Measurements from ENCODE around the gene OTUB2. TPM values are rescaled to one million over a fixed set of nuclear protein-coding genes. Genes with fewer than 3 reads are reported as not detected.

Gene OTUB2
- polyA plus RNA-seq, 3 donors, result 0.25 to 0.95 (median 0.28) TPM

DNA sequence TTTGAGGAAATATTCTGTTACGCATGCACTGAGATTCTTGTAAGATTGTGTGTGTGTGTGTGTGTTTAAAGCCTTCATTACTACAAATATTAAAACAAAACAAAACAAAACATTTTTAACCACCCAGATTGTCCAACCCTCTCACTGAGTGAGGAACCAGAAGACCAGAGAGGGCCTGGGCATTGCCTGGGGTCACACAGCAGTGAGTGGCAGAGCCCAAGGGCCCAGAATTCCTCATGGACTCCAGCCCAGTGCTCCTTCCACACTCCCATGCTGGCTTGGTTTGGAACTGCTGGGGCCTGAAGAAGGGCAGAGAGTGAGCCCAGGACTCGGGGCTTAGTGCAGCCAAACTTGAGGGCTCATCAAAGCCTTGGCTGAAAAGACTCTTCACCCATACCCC, 1.6 kb upstream of the OTUB2 start:
- TF ChIP-seq, protein P1, sequence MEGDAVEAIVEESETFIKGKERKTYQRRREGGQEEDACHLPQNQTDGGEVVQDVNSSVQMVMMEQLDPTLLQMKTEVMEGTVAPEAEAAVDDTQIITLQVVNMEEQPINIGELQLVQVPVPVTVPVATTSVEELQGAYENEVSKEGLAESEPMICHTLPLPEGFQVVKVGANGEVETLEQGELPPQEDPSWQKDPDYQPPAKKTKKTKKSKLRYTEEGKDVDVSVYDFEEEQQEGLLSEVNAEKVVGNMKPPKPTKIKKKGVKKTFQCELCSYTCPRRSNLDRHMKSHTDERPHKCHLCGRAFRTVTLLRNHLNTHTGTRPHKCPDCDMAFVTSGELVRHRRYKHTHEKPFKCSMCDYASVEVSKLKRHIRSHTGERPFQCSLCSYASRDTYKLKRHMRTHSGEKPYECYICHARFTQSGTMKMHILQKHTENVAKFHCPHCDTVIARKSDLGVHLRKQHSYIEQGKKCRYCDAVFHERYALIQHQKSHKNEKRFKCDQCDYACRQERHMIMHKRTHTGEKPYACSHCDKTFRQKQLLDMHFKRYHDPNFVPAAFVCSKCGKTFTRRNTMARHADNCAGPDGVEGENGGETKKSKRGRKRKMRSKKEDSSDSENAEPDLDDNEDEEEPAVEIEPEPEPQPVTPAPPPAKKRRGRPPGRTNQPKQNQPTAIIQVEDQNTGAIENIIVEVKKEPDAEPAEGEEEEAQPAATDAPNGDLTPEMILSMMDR (IDR thresholded peaks at IDR 0.05), result no peak
- no CpG with 5 or more reads among the region's 2 CpGs for WGBS (ENCODE audit: insufficient coverage)
- Mint-ChIP-seq H3K4me1 (peaks cover 41% of the 10 kb centered on the region), H3K27me3 (ENCODE audit: low read depth in 3 of 3) (peaks cover 0 to 9% (median 2%) of the 10 kb centered on the region in 3 donors), H3K9me3 (no peaks in the 10 kb centered on the region), H3K4me3 (no peak overlapping the region), H3K36me3 (no peaks in the 10 kb centered on the region), H3K27ac (no peak overlapping the region)
- H3K4me2 ChIP-seq (replicated peaks; ENCODE audit: extremely low read depth, low read length, poor library complexity, severe bottlenecking), result no peak overlapping the region
- H3K4me1 ChIP-seq (ENCODE audit: control insufficient read depth in 1 of 2, insufficient read depth in 2 of 2, low read length in 2 of 2), result peaks cover 33 to 38% of the 10 kb centered on the region in 2 donors
- intact Hi-C loops (cut with micrococcal nuclease), result no loop called here
- H3K27ac ChIP-seq (ENCODE audit: low read depth in 1 of 2, low read length in 2 of 2), result no peak overlapping the region
- no peaks in the 10 kb centered on the region for H3K36me3 ChIP-seq (replicated peaks in 1 of 2; ENCODE audit: control insufficient read depth in 1 of 2, insufficient read depth in 2 of 2, low read length in 2 of 2)
- H3K4me3 ChIP-seq (replicated peaks in 1 of 3; ENCODE audit: low read depth in 2 of 3, low read length in 3 of 3), result no peak overlapping the region
- no peaks in the 10 kb centered on the region for H3K79me2 ChIP-seq (ENCODE audit: insufficient read depth, low read length)
- no peak overlapping the region for H3K9ac ChIP-seq (ENCODE audit: insufficient read depth, low read length, poor library complexity, severe bottlenecking)
- DNase-seq, result no peak
- H3K27me3 ChIP-seq (ENCODE audit: control insufficient read depth in 2 of 2, insufficient read depth in 2 of 2, low read length in 2 of 2), result no peaks in the 10 kb centered on the region
- H4K20me1 ChIP-seq (ENCODE audit: insufficient read depth, low read length), result no peaks in the 10 kb centered on the region
- no peaks in the 10 kb centered on the region for H3K9me3 ChIP-seq (replicated peaks in 1 of 2; ENCODE audit: control insufficient read depth in 1 of 2, insufficient read depth in 1 of 2, low read length in 2 of 2)
- H2AFZ ChIP-seq (ENCODE audit: insufficient read depth, low read depth, low read length, poor library complexity, severe bottlenecking), result peak overlapping the region; percentile 11

GRCh38 chr14:94025720-94026119, 420 bp upstream of the OTUB2 start:
- Histone ChIP-seq H3K4me1 (ENCODE audit: control insufficient read depth in 1 of 2, insufficient read depth in 2 of 2, low read length in 2 of 2) (peaks cover 36 to 44% of the 10 kb centered on the region in 2 donors), H4K20me1 (ENCODE audit: insufficient read depth, low read length) (no peaks in the 10 kb centered on the region), H3K9me3 (replicated peaks in 1 of 2; ENCODE audit: control insufficient read depth in 1 of 2, insufficient read depth in 1 of 2, low read length in 2 of 2) (no peaks in the 10 kb centered on the region), H3K4me3 (replicated peaks in 1 of 3; ENCODE audit: low read depth in 2 of 3, low read length in 3 of 3) (peak overlapping the region in 1 of 3 experiments; percentile 77), H2AFZ (ENCODE audit: insufficient read depth, low read depth, low read length, poor library complexity, severe bottlenecking) (peak overlapping the region; percentile 91), H3K36me3 (replicated peaks in 1 of 2; ENCODE audit: control insufficient read depth in 1 of 2, insufficient read depth in 2 of 2, low read length in 2 of 2) (no peaks in the 10 kb centered on the region), H3K9ac (ENCODE audit: insufficient read depth, low read length, poor library complexity, severe bottlenecking) (peak overlapping the region; percentile 73), H3K27me3 (ENCODE audit: control insufficient read depth in 2 of 2, insufficient read depth in 2 of 2, low read length in 2 of 2) (no peaks in the 10 kb centered on the region), H3K79me2 (ENCODE audit: insufficient read depth, low read length) (no peaks in the 10 kb centered on the region), H3K27ac (ENCODE audit: low read depth in 1 of 2, low read length in 2 of 2) (no peak overlapping the region), H3K4me2 (replicated peaks; ENCODE audit: extremely low read depth, low read length, poor library complexity, severe bottlenecking) (peak overlapping the region; percentile 82)
- TF ChIP-seq, protein P1 (IDR thresholded peaks at IDR 0.05), result no peak
- Mint-ChIP-seq H3K9me3 (no peaks in the 10 kb centered on the region), H3K36me3 (no peaks in the 10 kb centered on the region), H3K27ac (peak overlapping the region in 1 of 7 donors; percentile 62), H3K27me3 (ENCODE audit: low read depth in 3 of 3) (peaks cover 0 to 12% (median 2%) of the 10 kb centered on the region in 3 donors), H3K4me3 (peak overlapping the region; percentile 69 to 81), H3K4me1 (peaks cover 47% of the 10 kb centered on the region)
- DNase-seq, result no peak
- intact Hi-C loops (cut with micrococcal nuclease), result loop anchor here in 1 of 2 donors (5.0 kb wide), 2 partner anchors 57 to 107 kb away; partner anchors contain the start of genes DDX24 and IFI27L1
- no CpG with 5 or more reads among the region's 6 CpGs for WGBS (ENCODE audit: insufficient coverage)

Data from CD14-positive monocyte (primary cell).